GM06990 (cell line): ENCODE measurements around the gene ZBP1.

ENCODE experiments used
- DNase-seq: peaks from one replicate; pipeline ENCODE4 v3.0.0-alpha.2; 2011; ENCODE audit not compliant: insufficient read length; ENCODE audit errors: extremely low read depth
- H3K27me3 ChIP-seq: replicated peaks from 2 replicates; pipeline ENCODE4 v1.6.0; 2011; ENCODE audit warnings: low read length; ENCODE audit not compliant: control insufficient read depth, insufficient read depth
- H3K36me3 ChIP-seq: 2 replicates; pipeline ENCODE4 v1.5.1; 2011; ENCODE audit warnings: low read length; ENCODE audit not compliant: control insufficient read depth, insufficient read depth
- H3K4me3 ChIP-seq: replicated peaks from 2 replicates; pipeline ENCODE4 v1.5.1; 2011; ENCODE audit warnings: low read depth, mild to moderate bottlenecking, control low read depth, low read length
- TF ChIP-seq, protein P1 (sequence below): IDR thresholded peaks from 2 replicates; pipeline ENCODE4 v1.5.1; 2011; ENCODE audit warnings: low read length, control low read depth, mild to moderate bottlenecking, inconsistent platforms; ENCODE audit not compliant: insufficient read depth, poor library complexity, severe bottlenecking

Gene ZBP1

DNA sequence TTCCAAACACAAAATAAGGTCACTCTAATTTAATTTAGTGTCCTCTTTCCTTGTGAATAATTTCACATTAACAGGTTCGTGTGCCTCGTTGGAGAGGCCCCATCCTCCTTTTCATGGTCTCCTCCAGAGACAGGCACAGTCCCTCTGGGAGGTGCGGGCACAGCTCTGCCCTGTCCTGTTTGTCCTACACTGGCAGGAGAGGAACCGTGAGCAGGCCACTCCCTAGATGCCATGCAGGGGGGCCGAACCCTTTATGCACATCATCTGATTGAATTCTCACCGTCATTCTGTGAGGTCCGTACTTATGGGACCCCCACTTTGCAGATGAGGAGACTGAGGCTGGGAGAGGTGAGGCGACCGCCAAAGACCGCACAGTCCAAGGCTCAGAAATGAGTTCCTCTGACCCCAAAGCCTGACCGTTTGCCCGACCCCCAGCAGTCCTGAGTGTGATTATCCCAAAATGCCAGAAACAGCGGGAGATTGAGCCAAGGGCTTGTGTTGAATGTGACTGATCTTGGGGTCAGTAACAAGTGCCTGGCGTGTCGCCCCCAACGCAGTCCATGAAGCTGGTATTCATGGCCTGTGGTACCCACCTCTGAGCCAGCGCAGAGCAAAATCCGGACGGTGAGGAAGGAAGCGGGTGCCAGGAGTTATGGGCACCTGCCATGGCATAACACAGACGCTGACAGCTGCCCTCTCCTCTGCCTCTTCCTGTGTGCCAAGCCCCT is 46.0 kb upstream of the ZBP1 start:
- no peak for DNase-seq
- TF ChIP-seq, protein P1, sequence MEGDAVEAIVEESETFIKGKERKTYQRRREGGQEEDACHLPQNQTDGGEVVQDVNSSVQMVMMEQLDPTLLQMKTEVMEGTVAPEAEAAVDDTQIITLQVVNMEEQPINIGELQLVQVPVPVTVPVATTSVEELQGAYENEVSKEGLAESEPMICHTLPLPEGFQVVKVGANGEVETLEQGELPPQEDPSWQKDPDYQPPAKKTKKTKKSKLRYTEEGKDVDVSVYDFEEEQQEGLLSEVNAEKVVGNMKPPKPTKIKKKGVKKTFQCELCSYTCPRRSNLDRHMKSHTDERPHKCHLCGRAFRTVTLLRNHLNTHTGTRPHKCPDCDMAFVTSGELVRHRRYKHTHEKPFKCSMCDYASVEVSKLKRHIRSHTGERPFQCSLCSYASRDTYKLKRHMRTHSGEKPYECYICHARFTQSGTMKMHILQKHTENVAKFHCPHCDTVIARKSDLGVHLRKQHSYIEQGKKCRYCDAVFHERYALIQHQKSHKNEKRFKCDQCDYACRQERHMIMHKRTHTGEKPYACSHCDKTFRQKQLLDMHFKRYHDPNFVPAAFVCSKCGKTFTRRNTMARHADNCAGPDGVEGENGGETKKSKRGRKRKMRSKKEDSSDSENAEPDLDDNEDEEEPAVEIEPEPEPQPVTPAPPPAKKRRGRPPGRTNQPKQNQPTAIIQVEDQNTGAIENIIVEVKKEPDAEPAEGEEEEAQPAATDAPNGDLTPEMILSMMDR: no peak
- no peaks in the 10 kb centered on the region for H3K36me3 ChIP-seq
- no peaks in the 10 kb centered on the region; the same call in 1 of the 2 replicates for H3K27me3 ChIP-seq
- no peak overlapping the region for H3K4me3 ChIP-seq

DNA sequence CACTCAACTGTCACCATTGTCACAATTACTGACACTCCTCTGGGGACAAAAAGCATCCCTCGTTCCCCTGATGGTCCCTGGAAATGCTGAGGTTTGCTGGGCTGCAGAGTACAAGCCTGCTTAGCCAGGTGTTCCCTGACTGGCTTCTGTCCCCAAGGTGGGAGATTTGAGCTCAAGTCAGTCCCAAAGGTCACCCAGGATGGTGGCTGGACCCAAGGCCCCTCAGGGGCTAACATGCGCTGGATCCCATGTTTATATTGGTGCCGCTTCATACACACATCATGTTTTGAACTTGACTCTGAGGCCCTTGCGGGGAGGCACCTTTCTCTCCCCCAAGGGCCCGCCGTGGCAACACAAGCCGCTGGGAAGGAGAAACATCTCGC is 45.4 kb upstream of the ZBP1 start:
- Histone ChIP-seq H3K36me3 (no peaks in the 10 kb centered on the region), H3K27me3 (no peaks in the 10 kb centered on the region; the same call in 1 of the 2 replicates), H3K4me3 (no peak overlapping the region)
- no peak for DNase-seq
- TF ChIP-seq, protein P1: no peak

DNA sequence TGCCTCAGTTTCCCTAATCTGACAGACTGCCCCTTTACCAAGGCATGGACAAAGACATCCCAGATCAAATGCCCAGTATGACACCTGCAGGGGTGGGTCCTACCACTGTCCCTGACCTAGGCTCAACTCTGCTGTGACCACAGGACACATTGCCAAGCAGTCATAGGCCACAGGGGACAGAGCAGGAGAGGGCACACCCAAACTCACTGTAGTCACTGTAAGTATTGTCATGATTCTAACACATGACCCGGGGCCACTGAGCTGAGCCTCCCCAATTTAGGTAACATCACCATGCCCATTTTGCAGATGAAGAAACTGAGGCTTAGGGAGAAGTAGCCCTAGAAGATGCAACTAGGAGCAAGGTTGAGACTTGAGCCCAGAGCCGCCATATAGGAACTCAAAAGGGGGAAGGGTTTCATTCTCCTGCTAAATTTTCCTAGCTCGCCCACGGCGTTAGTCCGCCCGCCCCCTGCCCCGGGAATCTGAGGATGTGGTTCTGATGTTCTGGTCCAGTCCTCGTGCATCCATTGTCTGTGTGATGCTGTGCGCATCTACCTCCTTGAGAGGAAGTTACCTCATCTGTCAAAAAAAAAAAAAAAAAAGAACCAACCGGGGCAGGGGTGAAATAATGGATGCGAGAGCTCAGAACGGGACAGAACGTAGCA is 44.8 kb upstream of the ZBP1 start:
- DNase-seq: no peak
- Histone ChIP-seq H3K4me3 (no peak overlapping the region), H3K36me3 (no peaks in the 10 kb centered on the region), H3K27me3 (no peaks in the 10 kb centered on the region; the same call in 1 of the 2 replicates)
- TF ChIP-seq, protein P1: no peak

DNA sequence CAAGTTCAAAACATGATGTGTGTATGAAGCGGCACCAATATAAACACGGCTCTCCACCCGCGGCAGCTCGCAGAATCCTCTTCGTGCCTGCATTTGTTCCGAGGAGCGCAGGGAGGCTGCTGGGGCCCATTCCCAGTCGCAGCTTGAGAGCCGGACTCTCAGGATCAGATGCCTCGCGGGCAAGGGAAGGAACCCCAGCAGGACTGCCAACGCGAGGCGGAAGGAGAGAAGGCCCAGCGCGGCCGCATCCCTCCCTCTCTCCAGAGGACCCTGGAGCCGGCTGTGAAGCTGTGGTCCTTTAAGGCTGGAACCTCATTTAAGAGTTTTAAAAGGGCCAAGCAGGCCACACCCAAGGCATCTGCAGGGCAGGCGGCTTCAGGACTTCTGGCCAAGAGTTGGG is 44.2 kb upstream of the ZBP1 start:
- no peaks in the 10 kb centered on the region; the same call in 1 of the 2 replicates for H3K27me3 ChIP-seq

DNA sequence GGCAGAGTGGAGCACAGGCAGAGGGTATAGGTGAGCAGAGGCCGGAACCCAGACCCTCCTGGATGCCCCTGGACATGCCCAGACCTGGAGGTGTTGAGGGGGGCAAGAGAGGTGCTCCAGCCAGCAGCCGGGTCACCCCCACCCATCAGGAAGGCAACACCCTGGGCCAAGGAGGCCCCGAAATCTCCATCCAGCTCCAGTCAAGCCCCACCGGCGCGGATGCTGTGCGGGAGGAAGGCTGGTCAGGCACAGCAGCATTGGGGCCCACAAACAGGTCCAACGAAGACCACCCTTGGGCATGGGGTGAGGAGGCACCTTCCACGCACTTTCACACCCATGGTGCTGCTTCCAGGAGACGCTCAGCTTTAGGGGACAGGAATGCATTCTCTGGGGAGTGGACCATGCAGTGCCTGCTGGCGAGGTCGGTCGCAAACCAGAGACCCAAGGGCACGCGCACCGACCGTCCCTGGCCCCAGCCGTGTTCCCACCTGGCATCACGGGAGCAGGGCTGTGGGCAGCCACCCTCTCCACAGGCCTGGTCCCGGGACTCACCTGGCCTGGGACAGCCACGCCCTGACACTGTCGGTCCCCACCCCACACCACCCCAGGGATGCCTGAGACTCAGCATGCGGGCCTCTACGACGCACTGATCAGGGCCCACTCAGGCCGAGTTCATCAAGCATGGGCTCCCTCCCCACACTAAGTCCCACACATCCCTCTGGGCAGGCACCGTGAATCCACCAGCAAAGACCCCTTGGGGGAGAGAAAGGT is 43.6 kb upstream of the ZBP1 start:
- Histone ChIP-seq H3K4me3 (no peak overlapping the region), H3K36me3 (no peaks in the 10 kb centered on the region), H3K27me3 (no peaks in the 10 kb centered on the region; the same call in 1 of the 2 replicates)
- TF ChIP-seq, protein P1: no peak
- no peak for DNase-seq

More for the DNA sequence above, 44.2 kb upstream of the ZBP1 start:
- DNase-seq: no peak
- H3K4me3 ChIP-seq: no peak overlapping the region
- TF ChIP-seq, protein P1: no peak
- no peaks in the 10 kb centered on the region for H3K36me3 ChIP-seq
